ENCODE results near the gene DKKL1. TPM values are rescaled to one million over a fixed set of nuclear protein-coding genes. Genes with fewer than 3 reads are reported as not detected.

DKKL1 gene
- total RNA-seq, 1 experiment from 2014 or later = 1.0 TPM

DNA sequence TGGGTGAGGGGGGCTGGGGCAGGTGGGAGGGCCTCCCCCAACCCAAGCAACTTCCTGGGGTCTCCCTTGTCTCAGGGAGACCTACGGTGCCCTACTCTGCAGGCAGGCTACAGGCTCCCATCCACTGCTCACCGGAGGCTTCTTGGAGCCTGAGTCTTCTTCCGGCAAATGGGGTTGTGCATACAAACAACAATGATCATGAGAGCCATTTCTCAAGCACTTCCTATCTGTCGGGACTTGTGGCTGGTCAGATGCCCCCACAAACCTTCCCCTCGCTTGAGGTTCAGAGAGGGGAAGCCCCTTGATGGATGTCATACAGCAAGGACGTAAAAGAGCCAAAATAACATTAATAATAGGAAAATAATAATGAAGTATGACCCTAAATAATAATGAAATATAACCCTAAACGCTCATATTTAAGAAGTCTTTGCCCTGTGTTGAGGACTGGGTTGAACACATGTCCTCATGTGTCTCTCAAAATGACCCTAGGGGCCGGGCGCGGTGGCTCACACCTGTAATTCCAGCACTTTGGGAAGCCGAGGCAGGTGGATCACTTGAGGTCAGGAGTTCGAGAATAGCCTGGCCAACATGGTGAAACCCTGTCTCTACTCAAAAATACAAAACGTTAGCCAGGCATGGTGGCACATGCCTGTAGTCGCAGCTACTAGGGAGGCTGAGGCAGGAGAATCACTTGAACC lies 27.7 kb upstream of the DKKL1 start:
- Histone ChIP-seq H3K4me3 (replicated peaks in 1 of 2; ENCODE audit: low read depth in 1 of 2, low read length in 2 of 2) (no peak overlapping the region), H3K79me2 (ENCODE audit: insufficient read depth, low read length) (no peaks in the 10 kb centered on the region), H3K4me2 (ENCODE audit: low read length) (no peak overlapping the region), H3K9ac (ENCODE audit: low read length) (no peak overlapping the region), H4K20me1 (ENCODE audit: insufficient read depth) (no peaks in the 10 kb centered on the region), H3K4me1 (ENCODE audit: control insufficient read depth in 1 of 2, insufficient read depth in 2 of 2, low read length in 2 of 2) (peaks cover 0 to 6% of the 10 kb centered on the region in 2 experiments; a peak in 1 of 4 replicates), H3K27ac (ENCODE audit: low read depth, low read length) (no peak overlapping the region), H2AFZ (ENCODE audit: low read depth, low read length, poor library complexity, severe bottlenecking) (no peak overlapping the region), H3K9me2 (ENCODE audit: insufficient read depth) (no peaks in the 10 kb centered on the region), H3K36me3 (ENCODE audit: control insufficient read depth in 1 of 2, insufficient read depth in 2 of 2, low read length in 2 of 2) (no peaks in the 10 kb centered on the region; a peak in 2 of 4 replicates), H3K9me3 (ENCODE audit: control insufficient read depth in 1 of 2, insufficient read depth in 1 of 2, low read depth in 1 of 2, low read length in 2 of 2) (no peaks in the 10 kb centered on the region), H3K27me3 (ENCODE audit: insufficient read depth, low read length) (no peaks in the 10 kb centered on the region)
- POLR2A ChIA-PET = no interaction called here
- no TSS peak for BruUV-seq (replicated peaks)
- no peak for ATAC-seq
- RAD21 ChIA-PET (ENCODE audit: low non-redundant PET in 1 of 2, low total read pairs in 2 of 2, uncharacterized antibody in 2 of 2, unreplicated experiment in 2 of 2) = no interaction called here
- CTCF ChIA-PET = no interaction called here
- no peak for DNase-seq (ENCODE audit: low read depth, low spot score)
- intact Hi-C loops (cut with micrococcal nuclease) = no loop called here
- TF ChIP-seq EGR1 (IDR thresholded peaks at IDR 0.05; ENCODE audit: low read depth) (no peak), POLR2A (IDR thresholded peaks at IDR 0.05; ENCODE audit: borderline replicate concordance, extremely low read depth, insufficient read depth, insufficient read length) (no peak), ZBTB33 (IDR thresholded peaks at IDR 0.05; ENCODE audit: extremely low read depth, insufficient replicate concordance, low read length) (no peak), SIN3A (IDR thresholded peaks at IDR 0.05; ENCODE audit: low read depth) (no peak), YY1 (IDR thresholded peaks at IDR 0.05; ENCODE audit: extremely low read depth, insufficient replicate concordance, low read depth, low read length) (no peak), SRF (IDR thresholded peaks at IDR 0.05; ENCODE audit: low read depth) (no peak), CEBPB (IDR thresholded peaks at IDR 0.05; ENCODE audit: low read depth) (no peak), ELF1 (IDR thresholded peaks at IDR 0.05; ENCODE audit: borderline replicate concordance, low read depth) (no peak), TCF7L2 (IDR thresholded peaks at IDR 0.05; ENCODE audit: borderline replicate concordance, extremely low read depth, insufficient read depth, insufficient read length) (no peak), ZNF274 (IDR thresholded peaks at IDR 0.05; ENCODE audit: low read depth, low read length) (no peak), ATF3 (IDR thresholded peaks at IDR 0.05) (no peak), ZFX (IDR thresholded peaks at IDR 0.05) (no peak), CBX3 (IDR thresholded peaks at IDR 0.05; ENCODE audit: low read depth) (no peak), REST (IDR thresholded peaks at IDR 0.05; ENCODE audit: low read depth) (no peak), RAD21 (IDR thresholded peaks at IDR 0.05; ENCODE audit: low read depth) (no peak), EZH2 (IDR thresholded peaks at IDR 0.05) (no peak), SP1 (IDR thresholded peaks at IDR 0.05; ENCODE audit: low read depth) (no peak), POLR2AphosphoS5 (IDR thresholded peaks at IDR 0.05; ENCODE audit: low read depth, low read length) (no peak)
- TF ChIP-seq, protein P1, sequence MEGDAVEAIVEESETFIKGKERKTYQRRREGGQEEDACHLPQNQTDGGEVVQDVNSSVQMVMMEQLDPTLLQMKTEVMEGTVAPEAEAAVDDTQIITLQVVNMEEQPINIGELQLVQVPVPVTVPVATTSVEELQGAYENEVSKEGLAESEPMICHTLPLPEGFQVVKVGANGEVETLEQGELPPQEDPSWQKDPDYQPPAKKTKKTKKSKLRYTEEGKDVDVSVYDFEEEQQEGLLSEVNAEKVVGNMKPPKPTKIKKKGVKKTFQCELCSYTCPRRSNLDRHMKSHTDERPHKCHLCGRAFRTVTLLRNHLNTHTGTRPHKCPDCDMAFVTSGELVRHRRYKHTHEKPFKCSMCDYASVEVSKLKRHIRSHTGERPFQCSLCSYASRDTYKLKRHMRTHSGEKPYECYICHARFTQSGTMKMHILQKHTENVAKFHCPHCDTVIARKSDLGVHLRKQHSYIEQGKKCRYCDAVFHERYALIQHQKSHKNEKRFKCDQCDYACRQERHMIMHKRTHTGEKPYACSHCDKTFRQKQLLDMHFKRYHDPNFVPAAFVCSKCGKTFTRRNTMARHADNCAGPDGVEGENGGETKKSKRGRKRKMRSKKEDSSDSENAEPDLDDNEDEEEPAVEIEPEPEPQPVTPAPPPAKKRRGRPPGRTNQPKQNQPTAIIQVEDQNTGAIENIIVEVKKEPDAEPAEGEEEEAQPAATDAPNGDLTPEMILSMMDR (IDR thresholded peaks at IDR 0.05 in 2 of 3, conservative IDR thresholded peaks at IDR 0.05 in 1 of 3; ENCODE audit: borderline replicate concordance in 1 of 3, insufficient read depth in 1 of 3, low read depth in 2 of 3, low read length in 2 of 3) = no peak
